Measurements from ENCODE around the gene HES5.

- TF ChIP-seq ZNF577 (CRISPR knock-in tag; IDR thresholded peaks at IDR 0.05; ENCODE audit: borderline replicate concordance, low read depth) (no peak), SP4 (CRISPR knock-in tag; IDR thresholded peaks at IDR 0.05) (no peak), ELK4 (CRISPR knock-in tag; IDR thresholded peaks at IDR 0.05; ENCODE audit: borderline replicate concordance) (no peak), ZNF446 (CRISPR knock-in tag; IDR thresholded peaks at IDR 0.05) (no peak), EHMT2 (IDR thresholded peaks at IDR 0.05; ENCODE audit: borderline replicate concordance, low read depth, low read length) (no peak)
Measured at GRCh38 chr1:2504225-2504948, 25.7 kb downstream of the HES5 start.

All from HepG2 (cell line).